ENCODE results near the gene GUCA1C.

The GUCA1C gene

DNA sequence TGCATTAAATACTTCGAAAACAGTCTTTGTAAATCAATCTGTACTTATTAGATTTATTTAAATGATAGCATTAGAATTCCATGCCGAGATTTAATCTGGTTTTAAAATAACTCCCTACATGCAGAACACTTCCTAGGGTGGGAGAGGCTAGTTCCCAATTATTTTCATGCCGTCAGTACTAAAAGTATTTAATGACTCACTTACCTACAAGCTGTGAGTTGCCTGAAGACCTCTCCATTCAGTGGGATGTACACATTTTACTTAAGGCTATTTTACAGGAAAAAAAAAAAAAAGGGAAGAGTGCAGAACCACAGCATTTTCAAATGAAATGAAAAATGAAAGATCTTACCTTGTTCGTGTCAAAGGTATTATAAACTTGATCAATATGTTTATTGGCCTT is 469 bp downstream of the GUCA1C start:
- no peaks in the 10 kb centered on the region for H3K27me3 ChIP-seq (ENCODE audit: insufficient read depth, poor library complexity, severe bottlenecking)
- no peaks in the 10 kb centered on the region for H3K36me3 ChIP-seq (ENCODE audit: low read depth)
- H3K4me1 ChIP-seq (ENCODE audit: insufficient read depth, poor library complexity, severe bottlenecking) = peaks cover 24% of the 10 kb centered on the region
- TF ChIP-seq, protein P1, sequence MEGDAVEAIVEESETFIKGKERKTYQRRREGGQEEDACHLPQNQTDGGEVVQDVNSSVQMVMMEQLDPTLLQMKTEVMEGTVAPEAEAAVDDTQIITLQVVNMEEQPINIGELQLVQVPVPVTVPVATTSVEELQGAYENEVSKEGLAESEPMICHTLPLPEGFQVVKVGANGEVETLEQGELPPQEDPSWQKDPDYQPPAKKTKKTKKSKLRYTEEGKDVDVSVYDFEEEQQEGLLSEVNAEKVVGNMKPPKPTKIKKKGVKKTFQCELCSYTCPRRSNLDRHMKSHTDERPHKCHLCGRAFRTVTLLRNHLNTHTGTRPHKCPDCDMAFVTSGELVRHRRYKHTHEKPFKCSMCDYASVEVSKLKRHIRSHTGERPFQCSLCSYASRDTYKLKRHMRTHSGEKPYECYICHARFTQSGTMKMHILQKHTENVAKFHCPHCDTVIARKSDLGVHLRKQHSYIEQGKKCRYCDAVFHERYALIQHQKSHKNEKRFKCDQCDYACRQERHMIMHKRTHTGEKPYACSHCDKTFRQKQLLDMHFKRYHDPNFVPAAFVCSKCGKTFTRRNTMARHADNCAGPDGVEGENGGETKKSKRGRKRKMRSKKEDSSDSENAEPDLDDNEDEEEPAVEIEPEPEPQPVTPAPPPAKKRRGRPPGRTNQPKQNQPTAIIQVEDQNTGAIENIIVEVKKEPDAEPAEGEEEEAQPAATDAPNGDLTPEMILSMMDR (IDR thresholded peaks at IDR 0.05; ENCODE audit: poor library complexity, severe bottlenecking) = no peak
- no peak overlapping the region for H3K4me3 ChIP-seq (ENCODE audit: severe bottlenecking)
- ATAC-seq (ENCODE audit: low read depth) = peak; percentile 100
- DNase-seq (ENCODE audit: low spot score) = no peak
- peak overlapping the region; percentile 93 for H3K27ac ChIP-seq (ENCODE audit: poor library complexity, severe bottlenecking)
- H3K9me3 ChIP-seq (ENCODE audit: severe bottlenecking) = no peaks in the 10 kb centered on the region

DNA sequence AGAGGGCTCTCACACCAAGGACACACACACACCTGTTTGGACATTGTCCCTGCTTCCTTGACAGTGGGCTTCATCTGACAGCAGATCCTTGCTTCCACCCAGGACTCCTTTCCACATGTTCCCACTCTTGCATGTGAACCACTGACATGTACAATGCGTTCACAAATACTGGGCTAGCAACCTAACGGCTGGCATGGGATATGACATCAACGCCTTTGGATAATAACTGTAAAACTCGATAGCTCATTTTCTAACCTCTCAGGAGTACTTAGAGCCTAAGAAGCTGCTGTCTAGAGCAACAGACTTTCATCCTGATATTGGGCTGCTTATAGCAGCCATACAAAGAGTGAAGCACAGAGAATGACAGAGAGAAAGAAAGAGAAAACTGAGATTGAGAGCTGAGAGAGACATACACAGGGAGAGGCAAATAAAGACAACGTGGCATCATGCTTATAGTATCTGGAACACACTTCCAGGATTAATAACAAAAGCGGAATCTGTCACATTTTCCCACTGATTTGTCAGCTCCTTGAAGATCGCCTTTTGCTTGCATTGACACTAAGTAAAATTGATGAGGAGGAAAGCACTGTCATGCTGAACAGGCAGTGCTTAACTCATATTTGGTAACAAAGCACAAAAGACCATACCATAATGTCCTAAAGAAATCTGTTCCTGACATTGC is 1.7 kb downstream of the GUCA1C start:
- ATAC-seq (ENCODE audit: low read depth) = no peak
- no peaks in the 10 kb centered on the region for H3K9me3 ChIP-seq (ENCODE audit: severe bottlenecking)
- no peak for DNase-seq (ENCODE audit: low spot score)
- H3K36me3 ChIP-seq (ENCODE audit: low read depth) = no peaks in the 10 kb centered on the region
- H3K4me1 ChIP-seq (ENCODE audit: insufficient read depth, poor library complexity, severe bottlenecking) = peaks cover 28% of the 10 kb centered on the region
- TF ChIP-seq, protein P1 (IDR thresholded peaks at IDR 0.05; ENCODE audit: poor library complexity, severe bottlenecking) = no peak
- H3K4me3 ChIP-seq (ENCODE audit: severe bottlenecking) = no peak overlapping the region
- peak overlapping the region; percentile 93 for H3K27ac ChIP-seq (ENCODE audit: poor library complexity, severe bottlenecking)
- H3K27me3 ChIP-seq (ENCODE audit: insufficient read depth, poor library complexity, severe bottlenecking) = no peaks in the 10 kb centered on the region

DNA sequence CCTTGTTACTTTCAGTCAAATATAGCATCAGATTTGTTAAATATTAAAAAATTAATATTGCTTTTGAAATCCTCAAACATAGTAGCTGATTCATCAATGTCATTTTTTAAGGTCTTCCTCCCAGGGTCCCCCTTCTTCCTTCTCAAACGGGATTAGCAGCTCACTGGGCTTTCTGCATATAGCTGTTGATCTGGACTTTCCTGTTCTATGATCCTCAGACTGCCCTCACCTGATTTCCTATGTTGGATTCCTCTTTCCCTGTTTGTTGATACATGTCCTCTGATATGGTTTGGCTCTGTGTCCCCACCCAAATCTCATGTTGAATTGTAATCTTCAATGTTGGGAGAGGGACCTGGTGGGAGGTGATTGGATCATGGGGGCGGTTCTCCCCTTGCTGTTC is 5.8 kb downstream of the GUCA1C start:
- no peaks in the 10 kb centered on the region for H3K36me3 ChIP-seq (ENCODE audit: low read depth)
- H3K27ac ChIP-seq (ENCODE audit: poor library complexity, severe bottlenecking) = peak overlapping the region; percentile 72
- no peaks in the 10 kb centered on the region for H3K27me3 ChIP-seq (ENCODE audit: insufficient read depth, poor library complexity, severe bottlenecking)
- H3K4me3 ChIP-seq (ENCODE audit: severe bottlenecking) = no peak overlapping the region
- ATAC-seq (ENCODE audit: low read depth) = no peak
- TF ChIP-seq, protein P1 (IDR thresholded peaks at IDR 0.05; ENCODE audit: poor library complexity, severe bottlenecking) = no peak
- DNase-seq (ENCODE audit: low spot score) = no peak
- peaks cover 21% of the 10 kb centered on the region for H3K4me1 ChIP-seq (ENCODE audit: insufficient read depth, poor library complexity, severe bottlenecking)
- H3K9me3 ChIP-seq (ENCODE audit: severe bottlenecking) = no peaks in the 10 kb centered on the region

DNA sequence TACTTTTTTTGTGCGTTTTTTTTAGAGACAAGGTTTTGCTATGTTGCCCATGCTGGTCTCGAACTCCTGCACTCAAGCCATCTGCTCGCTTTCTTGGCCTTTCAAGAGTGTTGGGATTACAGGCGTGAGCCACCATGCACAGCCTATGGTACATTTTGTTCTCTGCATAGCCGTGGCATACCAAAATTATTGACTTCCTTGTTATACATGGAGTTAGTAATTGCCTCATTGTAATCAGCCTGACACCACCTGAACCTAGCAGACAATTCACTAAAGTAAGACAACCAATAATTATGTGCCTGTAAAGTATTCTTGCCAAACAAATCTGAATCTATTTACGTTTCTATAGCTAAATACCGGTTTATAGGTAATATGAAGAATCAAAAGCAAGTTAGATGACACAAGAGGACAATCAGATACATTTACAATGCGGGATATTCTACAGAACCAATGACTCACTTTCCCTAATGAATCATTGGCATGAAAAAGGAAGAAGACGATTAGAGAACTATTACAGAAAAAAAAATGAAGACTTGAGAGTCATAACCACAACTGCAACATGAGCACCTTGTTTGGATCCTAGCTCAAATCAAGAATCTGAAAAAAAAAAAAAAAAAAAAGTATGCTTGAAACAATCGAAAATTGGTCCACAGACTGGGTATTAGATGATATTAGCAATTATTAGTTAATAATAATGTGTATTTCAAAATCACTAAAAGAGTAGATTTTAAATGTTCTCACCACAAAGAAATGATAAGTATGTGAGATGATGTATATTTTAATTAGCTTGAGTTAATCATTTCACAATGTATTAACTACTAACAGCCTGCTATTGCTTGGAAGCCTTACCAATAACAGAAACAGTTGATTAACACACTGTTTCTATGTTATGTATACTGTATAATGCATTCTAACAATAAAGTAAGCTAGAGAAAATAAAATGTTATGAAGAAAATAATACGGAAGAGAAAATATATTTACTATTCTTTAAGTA is 7.1 kb downstream of the GUCA1C start:
- no peaks in the 10 kb centered on the region for H3K27me3 ChIP-seq (ENCODE audit: insufficient read depth, poor library complexity, severe bottlenecking)
- no peak for DNase-seq (ENCODE audit: low spot score)
- ATAC-seq (ENCODE audit: low read depth) = peak; percentile 88
- peak overlapping the region; percentile 72 for H3K27ac ChIP-seq (ENCODE audit: poor library complexity, severe bottlenecking)
- H3K4me1 ChIP-seq (ENCODE audit: insufficient read depth, poor library complexity, severe bottlenecking) = peaks cover 12% of the 10 kb centered on the region
- H3K36me3 ChIP-seq (ENCODE audit: low read depth) = no peaks in the 10 kb centered on the region
- H3K9me3 ChIP-seq (ENCODE audit: severe bottlenecking) = no peaks in the 10 kb centered on the region
- H3K4me3 ChIP-seq (ENCODE audit: severe bottlenecking) = no peak overlapping the region
- TF ChIP-seq, protein P1 (IDR thresholded peaks at IDR 0.05; ENCODE audit: poor library complexity, severe bottlenecking) = no peak

All from RWPE2 (cell line).